OCI-LY3 (cell line): ENCODE data around the gene DNAJC5.

Source experiments
- H2AFZ ChIP-seq: fragments of 200-600, 300-600 bp; shearing (Covaris generic); 2 replicates; pipeline ENCODE4 v1.6.0; 2014; ENCODE audit warnings: antibody characterized with exemption, low read depth, low read length
- H3K27ac ChIP-seq: fragments of 200-600, 300-600 bp; sonication (generic); 2 replicates; pipeline ENCODE4 v1.5.1; 2014; ENCODE audit warnings: mild to moderate bottlenecking, low read length, moderate library complexity, mixed read lengths
- H3K27me3 ChIP-seq: fragments of 200-600, 300-600 bp; sonication (generic); 2 replicates; pipeline ENCODE4 v1.6.1; 2014; ENCODE audit warnings: low read depth, low read length, mixed read lengths
- H3K36me3 ChIP-seq: fragments of 200-600, 300-600 bp; sonication (generic); replicated peaks from 2 replicates; pipeline ENCODE3; 2014; ENCODE audit warnings: low read depth, low read length, mixed read lengths
- H3K4me1 ChIP-seq: fragments of 300-600, 200-600 bp; sonication (generic); 2 replicates; pipeline ENCODE4 v1.6.1; 2014; ENCODE audit warnings: low read length, mixed read lengths
- H3K4me2 ChIP-seq: fragments of 200-600, 300-600 bp; sonication (generic); 2 replicates; pipeline ENCODE4 v1.6.1; 2014; ENCODE audit warnings: low read length, mixed read lengths
- H3K4me3 ChIP-seq: fragments of 300-600, 200-600 bp; sonication (generic); 2 replicates; pipeline ENCODE4 v1.5.1; 2014; ENCODE audit warnings: antibody characterized with exemption, mild to moderate bottlenecking, low read length, moderate library complexity
- H3K79me2 ChIP-seq: fragments of 300-600, 200-600 bp; shearing (Covaris generic); 2 replicates; pipeline ENCODE4 v1.6.1; 2014; ENCODE audit warnings: mild to moderate bottlenecking, low read length, mixed read lengths
- H3K9ac ChIP-seq: fragments of 300-600, 200-600 bp; shearing (Covaris generic); 2 replicates; pipeline ENCODE4 v1.6.0; 2014; ENCODE audit warnings: mild to moderate bottlenecking, low read length, moderate library complexity
- H3K9me3 ChIP-seq: fragments of 200-600, 300-600 bp; shearing (Covaris generic); 2 replicates; pipeline ENCODE4 v1.6.1; 2014; ENCODE audit warnings: low read length, mixed read lengths; ENCODE audit not compliant: insufficient read depth
- H4K20me1 ChIP-seq: fragments of 200-600, 300-600 bp; sonication (generic); 2 replicates; pipeline ENCODE4 v1.6.1; 2016; ENCODE audit warnings: low read length, mixed read lengths; ENCODE audit not compliant: insufficient read depth
- CTCF ChIP-seq: fragments of 200-600, 300-600 bp; sonication (generic); IDR thresholded peaks from 2 replicates; pipeline ENCODE4 v1.5.1; 2014; ENCODE audit warnings: antibody characterized with exemption, low read length, low read depth
- EZH2phosphoT487 ChIP-seq: fragments of 200-600 bp; shearing (Covaris generic); IDR thresholded peaks from 2 replicates; pipeline ENCODE4 v1.6.1; 2018; ENCODE audit warnings: antibody characterized with exemption, mixed run types, low read depth

The DNAJC5 gene

GRCh38 chr20:63942969-63943807 is 48.3 kb downstream of the DNAJC5 start:
- H3K4me2 ChIP-seq = no peak overlapping the region
- peaks cover 12% of the 10 kb centered on the region for H3K4me1 ChIP-seq
- no peak overlapping the region for H2AFZ ChIP-seq
- no peak overlapping the region for H3K4me3 ChIP-seq
- no peak for TF ChIP-seq EZH2phosphoT487
- no peak for TF ChIP-seq CTCF
- peaks cover 52% of the 10 kb centered on the region for H4K20me1 ChIP-seq
- H3K9me3 ChIP-seq = no peaks in the 10 kb centered on the region
- H3K27ac ChIP-seq = no peak overlapping the region
- no peaks in the 10 kb centered on the region for H3K27me3 ChIP-seq
- H3K9ac ChIP-seq = no peak overlapping the region
- H3K36me3 ChIP-seq = peaks cover 24% of the 10 kb centered on the region
- peaks cover 17% of the 10 kb centered on the region for H3K79me2 ChIP-seq

DNA sequence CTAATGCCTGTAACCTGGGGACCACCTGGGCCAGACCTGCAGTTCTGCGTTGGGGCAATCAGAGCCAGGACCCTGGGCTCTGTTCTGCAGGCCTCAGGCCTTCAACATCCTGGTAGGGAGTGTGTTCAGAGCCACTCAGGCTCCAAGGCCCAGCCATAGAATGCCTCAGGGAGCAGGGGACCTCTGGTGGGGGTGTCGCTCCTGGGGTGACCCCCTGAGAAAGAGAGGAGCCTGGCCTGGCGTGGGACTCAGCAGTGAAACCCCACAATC is 48.8 kb downstream of the DNAJC5 start:
- Histone ChIP-seq H3K79me2 (peaks cover 19% of the 10 kb centered on the region), H3K9ac (no peak overlapping the region), H3K27ac (no peak overlapping the region), H2AFZ (no peak overlapping the region), H3K4me1 (peaks cover 18% of the 10 kb centered on the region), H3K36me3 (peaks cover 22% of the 10 kb centered on the region), H3K4me2 (no peak overlapping the region), H3K9me3 (no peaks in the 10 kb centered on the region), H3K4me3 (no peak overlapping the region), H4K20me1 (peaks cover 58% of the 10 kb centered on the region), H3K27me3 (no peaks in the 10 kb centered on the region)
- TF ChIP-seq CTCF = no peak
- no peak for TF ChIP-seq EZH2phosphoT487

GRCh38 chr20:63944078-63944941 is 49.4 kb downstream of the DNAJC5 start:
- Histone ChIP-seq H3K36me3 (peaks cover 19% of the 10 kb centered on the region), H3K4me1 (peaks cover 23% of the 10 kb centered on the region), H3K79me2 (peaks cover 19% of the 10 kb centered on the region), H3K4me2 (no peak overlapping the region), H3K9ac (no peak overlapping the region), H3K9me3 (no peaks in the 10 kb centered on the region), H4K20me1 (peaks cover 63% of the 10 kb centered on the region), H2AFZ (no peak overlapping the region), H3K27ac (no peak overlapping the region), H3K4me3 (no peak overlapping the region), H3K27me3 (no peaks in the 10 kb centered on the region)
- no peak for TF ChIP-seq EZH2phosphoT487
- TF ChIP-seq CTCF = no peak

DNA sequence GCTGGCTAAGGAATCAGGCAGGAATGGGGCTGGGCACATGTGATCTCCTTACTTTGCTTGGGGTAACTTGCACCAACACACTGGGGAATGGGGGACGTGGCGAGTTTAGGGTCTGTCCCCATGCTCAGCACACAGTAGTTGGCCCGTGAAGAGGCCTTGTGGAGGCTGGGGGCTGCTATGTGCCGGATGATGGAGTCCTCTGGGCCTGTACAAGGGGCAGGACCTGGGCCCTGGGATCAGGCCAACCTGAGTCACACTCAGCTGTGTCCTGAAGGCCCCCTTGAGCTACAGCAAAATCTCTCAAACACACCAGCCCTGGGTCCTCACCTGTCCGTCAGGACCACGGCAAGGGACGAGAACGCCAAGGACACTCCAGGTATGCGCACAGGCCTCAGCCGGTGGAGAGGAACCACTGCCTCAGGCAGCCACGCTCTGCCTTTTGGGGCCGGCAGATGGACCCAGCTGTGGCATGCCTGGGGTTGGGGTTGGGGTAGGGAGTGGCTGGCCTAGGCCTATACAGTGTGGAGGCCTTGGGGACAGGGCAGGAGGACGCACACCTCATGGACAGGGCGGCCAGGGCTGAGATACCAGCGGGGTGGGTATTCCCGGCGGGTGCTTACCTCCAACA is 50.2 kb downstream of the DNAJC5 start:
- Histone ChIP-seq H3K4me3 (no peak overlapping the region), H3K36me3 (peaks cover 17% of the 10 kb centered on the region), H3K27me3 (no peaks in the 10 kb centered on the region), H2AFZ (no peak overlapping the region), H3K79me2 (peaks cover 23% of the 10 kb centered on the region), H3K9ac (no peak overlapping the region), H3K4me1 (peaks cover 32% of the 10 kb centered on the region), H3K27ac (no peak overlapping the region), H3K9me3 (no peaks in the 10 kb centered on the region), H4K20me1 (peaks cover 70% of the 10 kb centered on the region), H3K4me2 (no peak overlapping the region)
- TF ChIP-seq EZH2phosphoT487 (no peak), CTCF (no peak)
